ENCODE measurements around the gene RASA3. TPM values are rescaled to one million over a fixed set of nuclear protein-coding genes. Genes with fewer than 3 reads are reported as not detected.

RASA3 gene
- total RNA-seq, 2 experiments from 2014 or later = 3.6 to 17.9 TPM

DNA sequence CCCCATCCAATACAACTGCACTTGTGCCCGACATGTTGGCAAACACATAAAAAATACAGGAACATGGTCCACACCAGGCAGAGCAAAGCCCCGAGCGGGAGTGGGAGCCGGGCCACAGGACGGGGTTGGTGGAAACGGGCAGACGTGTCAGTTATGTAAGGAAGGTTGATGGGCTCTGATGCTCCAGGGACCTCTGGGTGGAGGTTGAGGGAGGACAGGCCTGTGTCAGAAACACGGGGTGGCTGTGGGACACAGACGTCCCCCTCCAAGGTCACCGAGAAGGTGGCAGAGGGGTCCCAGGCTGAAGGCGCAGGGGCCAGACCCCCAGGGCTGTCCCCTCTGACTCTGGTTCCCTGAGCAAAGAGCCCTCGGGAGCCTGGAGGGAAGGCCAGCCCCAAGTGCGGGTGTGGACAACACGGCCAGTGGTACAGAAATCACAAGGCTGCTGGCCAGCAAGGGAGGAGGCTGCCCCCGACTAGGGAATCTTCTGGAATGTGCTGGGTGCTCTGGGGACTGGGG, 127.2 kb downstream of the RASA3 start:
- intact Hi-C loops (cut with micrococcal nuclease; ENCODE audit: unreplicated experiment) = no loop called here
- no peak overlapping the region for H2AFZ ChIP-seq (ENCODE audit: low read length)
- H4K20me1 ChIP-seq (ENCODE audit: insufficient read depth, low read length) = no peaks in the 10 kb centered on the region
- no peaks in the 10 kb centered on the region for H3K79me2 ChIP-seq (ENCODE audit: insufficient read depth, low read depth, low read length)
- H3K9me3 ChIP-seq (ENCODE audit: low read length) = no peaks in the 10 kb centered on the region
- H3K4me3 ChIP-seq (ENCODE audit: low read depth, low read length, poor library complexity, severe bottlenecking) = no peak overlapping the region
- H3K9me2 ChIP-seq (ENCODE audit: insufficient read depth, low read length) = no peaks in the 10 kb centered on the region
- ChIA-PET POLR2A (no interaction called here), CTCF (ENCODE audit: unreplicated experiment) (no interaction called here)
- H3K4me1 ChIP-seq (ENCODE audit: insufficient read depth, low read length, poor library complexity, severe bottlenecking) = no peaks in the 10 kb centered on the region
- no peaks in the 10 kb centered on the region; the same call in 1 of the 2 replicates for H3K36me3 ChIP-seq (ENCODE audit: insufficient read depth, low read length)
- H3K27ac ChIP-seq (ENCODE audit: low read depth, low read length, poor library complexity, severe bottlenecking) = no peak overlapping the region
- DNase-seq (ENCODE audit: low spot score) = no peak
- no TSS peak for BruUV-seq (replicated peaks)
- no peak for TF ChIP-seq EZH2phosphoT487 (IDR thresholded peaks at IDR 0.05; ENCODE audit: borderline replicate concordance, low read depth, low read length)
- TF ChIP-seq CTCF (conservative IDR thresholded peaks at IDR 0.05; ENCODE audit: low read length) = no peak
- no peak overlapping the region for H3K4me2 ChIP-seq (ENCODE audit: low read length)

- H2AFZ ChIP-seq (ENCODE audit: low read length) = no peak overlapping the region
- intact Hi-C loops (cut with micrococcal nuclease; ENCODE audit: unreplicated experiment) = no loop called here
- no peak for TF ChIP-seq EZH2phosphoT487 (IDR thresholded peaks at IDR 0.05; ENCODE audit: borderline replicate concordance, low read depth, low read length)
- no peak for TF ChIP-seq CTCF (conservative IDR thresholded peaks at IDR 0.05; ENCODE audit: low read length)
Observed at GRCh38 chr13:114004420-114005205, 127.8 kb downstream of the RASA3 start.

GRCh38 chr13:114002771-114003321, 129.6 kb downstream of the RASA3 start:
- Histone ChIP-seq H3K27ac (ENCODE audit: low read depth, low read length, poor library complexity, severe bottlenecking) (no peak overlapping the region), H3K36me3 (ENCODE audit: insufficient read depth, low read length) (no peaks in the 10 kb centered on the region), H4K20me1 (ENCODE audit: insufficient read depth, low read length) (no peaks in the 10 kb centered on the region), H3K79me2 (ENCODE audit: insufficient read depth, low read depth, low read length) (no peaks in the 10 kb centered on the region), H3K9me2 (ENCODE audit: insufficient read depth, low read length) (no peaks in the 10 kb centered on the region), H3K4me2 (ENCODE audit: low read length) (no peak overlapping the region), H2AFZ (ENCODE audit: low read length) (no peak overlapping the region), H3K4me1 (ENCODE audit: insufficient read depth, low read length, poor library complexity, severe bottlenecking) (no peaks in the 10 kb centered on the region), H3K4me3 (ENCODE audit: low read depth, low read length, poor library complexity, severe bottlenecking) (no peak overlapping the region), H3K9me3 (ENCODE audit: low read length) (no peaks in the 10 kb centered on the region)
- POLR2A ChIA-PET = no interaction called here
- intact Hi-C loops (cut with micrococcal nuclease; ENCODE audit: unreplicated experiment) = no loop called here
- DNase-seq (ENCODE audit: low spot score) = no peak
- CTCF ChIA-PET (ENCODE audit: unreplicated experiment) = no interaction called here
- no TSS peak for BruUV-seq (replicated peaks)
- no peak for TF ChIP-seq EZH2phosphoT487 (IDR thresholded peaks at IDR 0.05; ENCODE audit: borderline replicate concordance, low read depth, low read length)
- no peak for TF ChIP-seq CTCF (conservative IDR thresholded peaks at IDR 0.05; ENCODE audit: low read length)

More at GRCh38 chr13:114004420-114005205, 127.8 kb downstream of the RASA3 start:
- no peaks in the 10 kb centered on the region for H3K9me2 ChIP-seq (ENCODE audit: insufficient read depth, low read length)
- DNase-seq (ENCODE audit: low spot score) = no peak
- H3K27ac ChIP-seq (ENCODE audit: low read depth, low read length, poor library complexity, severe bottlenecking) = no peak overlapping the region
- CTCF ChIA-PET (ENCODE audit: unreplicated experiment) = no interaction called here
- H3K9me3 ChIP-seq (ENCODE audit: low read length) = no peaks in the 10 kb centered on the region
- POLR2A ChIA-PET = no interaction called here
- no peak overlapping the region for H3K4me3 ChIP-seq (ENCODE audit: low read depth, low read length, poor library complexity, severe bottlenecking)
- H3K79me2 ChIP-seq (ENCODE audit: insufficient read depth, low read depth, low read length) = no peaks in the 10 kb centered on the region
- no peaks in the 10 kb centered on the region; the same call in 1 of the 2 replicates for H3K36me3 ChIP-seq (ENCODE audit: insufficient read depth, low read length)
- H4K20me1 ChIP-seq (ENCODE audit: insufficient read depth, low read length) = no peaks in the 10 kb centered on the region
- BruUV-seq (replicated peaks) = no TSS peak
- no peak overlapping the region for H3K4me2 ChIP-seq (ENCODE audit: low read length)
- H3K4me1 ChIP-seq (ENCODE audit: insufficient read depth, low read length, poor library complexity, severe bottlenecking) = no peaks in the 10 kb centered on the region
